ENCODE results near the gene CRHR1.

Gene CRHR1

DNA sequence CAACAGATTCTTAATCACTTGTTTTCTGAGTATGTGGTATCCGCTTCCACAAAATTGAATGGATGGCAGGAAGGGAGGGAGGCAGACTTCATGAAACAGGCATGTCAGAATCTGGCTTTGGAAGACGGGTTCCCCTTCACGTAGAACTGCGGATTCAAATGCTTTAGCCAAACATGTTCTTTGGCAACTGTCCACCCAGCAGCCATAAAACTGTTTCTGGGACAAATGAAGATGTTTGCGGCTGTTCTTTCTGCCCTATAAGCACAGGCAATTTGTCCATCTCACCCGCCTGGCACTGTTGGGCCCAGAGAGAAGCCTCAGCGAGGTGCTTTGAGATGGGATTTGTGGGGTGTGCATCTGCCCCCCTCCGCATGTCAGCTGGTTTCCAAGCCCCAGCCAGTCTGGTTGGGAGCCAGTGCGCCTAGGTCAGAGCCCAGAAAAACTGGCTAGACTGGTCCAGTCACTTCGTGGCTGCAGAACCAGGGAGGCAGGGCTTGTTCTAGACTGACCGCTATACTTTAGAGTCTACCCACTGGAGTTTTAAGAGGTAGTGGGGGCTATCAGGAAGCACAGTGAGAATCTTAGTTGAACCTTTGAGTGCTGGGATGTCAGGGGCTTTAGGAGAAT, 6.3 kb downstream of the CRHR1 start:
- peak in 1 of 2 experiments; percentile 43 for DNase-seq

DNA sequence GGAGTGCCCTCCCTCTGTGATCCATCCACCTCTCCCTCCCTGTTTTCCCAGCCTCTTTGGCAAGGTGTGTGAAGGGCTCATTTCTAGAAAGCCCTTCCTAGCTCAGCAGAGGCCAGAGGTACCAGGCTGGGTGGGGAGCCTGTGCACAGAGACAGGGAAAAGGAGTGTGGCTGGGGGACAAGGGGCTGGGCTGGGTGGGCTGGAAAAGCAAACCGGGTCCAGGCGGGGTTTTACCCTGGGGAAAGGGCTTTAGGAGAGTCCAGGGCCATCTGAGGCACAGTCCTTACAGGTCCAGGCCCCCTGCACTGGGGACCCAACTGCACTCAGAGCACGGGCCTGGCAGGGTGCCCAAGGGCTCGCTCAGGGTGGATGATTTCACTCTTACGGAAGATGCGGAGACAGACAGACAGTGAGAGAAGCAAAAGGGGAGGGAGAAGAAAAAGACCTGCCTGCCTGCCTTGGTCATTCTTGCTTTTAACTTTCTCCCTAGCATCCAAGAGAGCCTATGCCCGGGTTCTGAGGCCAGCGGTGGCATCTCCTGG, 7.0 kb downstream of the CRHR1 start:
- no peak for DNase-seq

DNA sequence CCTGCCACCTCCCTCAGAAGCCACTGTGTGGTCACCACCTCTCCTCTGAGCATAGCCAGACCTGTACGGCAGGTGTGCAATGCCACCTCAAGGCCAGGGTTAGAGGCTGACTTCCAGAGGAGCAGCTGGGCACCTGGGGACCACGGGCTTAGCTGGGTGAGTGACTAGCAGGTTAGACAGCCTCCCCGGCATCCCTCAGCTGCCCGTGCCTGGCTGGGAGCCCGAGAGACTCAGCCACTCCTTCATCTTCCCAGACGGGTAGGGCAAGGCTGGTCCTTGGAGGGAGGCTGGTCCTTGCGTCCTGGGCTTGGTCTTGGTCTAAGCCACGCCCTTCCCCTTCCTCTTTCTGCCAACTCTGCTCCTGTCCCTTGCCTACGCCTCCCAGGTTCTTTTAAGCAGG, 7.8 kb downstream of the CRHR1 start:
- DNase-seq = no peak

DNA sequence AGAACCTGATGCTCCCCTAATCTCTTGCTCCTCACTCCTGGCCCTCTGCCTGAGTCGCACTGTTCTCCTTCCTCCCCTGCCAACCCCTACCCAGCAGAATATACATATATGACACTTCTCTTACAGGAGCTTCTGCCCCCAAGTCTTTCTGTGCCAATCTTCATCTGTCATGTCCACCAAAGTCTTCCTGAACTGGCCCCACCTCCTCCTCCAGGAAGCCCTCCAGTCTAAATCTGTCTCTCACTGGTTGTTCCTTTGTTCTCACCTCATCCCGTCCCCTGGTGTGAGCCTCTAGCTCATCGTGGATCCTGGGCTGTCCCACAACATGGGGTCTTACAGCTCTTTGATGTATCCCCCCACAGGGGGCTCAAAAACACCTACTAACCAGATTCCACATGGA, 8.3 kb downstream of the CRHR1 start:
- DNase-seq = no peak

DNA sequence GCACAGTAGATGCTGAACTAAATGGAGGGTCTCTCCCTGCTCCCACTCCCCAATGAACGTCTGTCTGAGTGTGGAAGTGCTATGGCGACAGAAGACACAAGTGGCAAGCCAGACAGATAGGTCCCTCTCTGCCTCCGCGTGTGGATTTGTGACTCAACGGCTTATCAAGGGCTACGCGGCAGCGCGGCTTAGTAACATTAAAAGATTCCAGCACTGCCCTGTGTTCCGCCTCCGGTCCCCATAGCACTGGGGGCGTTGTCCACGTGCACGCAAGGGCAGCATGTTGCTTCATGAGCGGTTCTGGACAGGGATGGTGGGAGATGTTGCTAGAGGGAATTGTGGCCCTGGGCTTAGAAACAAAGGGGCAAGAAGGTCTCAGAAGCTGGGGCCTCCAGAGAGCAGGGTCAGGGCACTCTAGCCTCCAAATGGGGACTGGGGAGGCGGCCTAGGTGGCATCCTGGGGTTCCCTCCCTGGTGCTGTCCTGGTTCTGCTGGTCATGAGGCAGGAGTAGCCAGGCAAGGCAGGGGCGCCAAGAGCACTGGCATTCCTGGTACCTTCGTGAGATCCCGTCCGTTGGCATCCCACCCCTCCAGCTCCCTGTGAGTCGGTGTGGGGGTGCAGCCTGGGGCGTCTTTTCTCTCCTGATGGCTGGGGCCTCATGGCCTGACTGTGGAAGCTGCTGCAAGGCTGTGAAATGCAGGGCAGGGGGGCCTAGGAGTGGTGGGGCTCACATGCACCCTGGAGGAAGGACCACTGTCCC, 9.1 kb downstream of the CRHR1 start:
- no peak for DNase-seq

DNA sequence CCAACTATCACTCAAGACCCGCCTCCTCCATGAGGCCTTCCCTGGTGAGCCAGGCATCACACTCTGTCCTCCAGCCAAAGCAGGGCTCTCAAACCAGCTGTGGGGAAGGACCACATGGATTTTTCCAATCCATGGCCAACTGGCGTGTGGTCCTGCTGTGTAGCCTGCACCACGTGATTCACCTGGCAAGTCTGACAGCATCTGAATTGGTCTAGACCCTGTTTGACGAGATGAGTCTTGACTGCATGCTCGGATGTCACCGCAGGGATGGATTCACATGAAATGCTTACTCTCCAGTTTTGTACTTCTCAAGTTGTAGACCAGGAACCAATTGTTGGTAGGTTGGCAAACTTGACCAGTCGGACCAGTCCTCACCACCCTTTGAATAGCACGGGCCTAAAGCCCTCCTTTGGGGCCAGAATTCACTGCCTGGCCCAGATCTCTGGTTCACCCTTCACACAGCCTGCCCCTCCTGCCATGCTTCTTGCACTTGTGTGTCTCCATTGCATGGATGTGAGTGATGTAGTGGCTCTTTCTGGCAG, 9.9 kb downstream of the CRHR1 start:
- no peak for DNase-seq

DNA sequence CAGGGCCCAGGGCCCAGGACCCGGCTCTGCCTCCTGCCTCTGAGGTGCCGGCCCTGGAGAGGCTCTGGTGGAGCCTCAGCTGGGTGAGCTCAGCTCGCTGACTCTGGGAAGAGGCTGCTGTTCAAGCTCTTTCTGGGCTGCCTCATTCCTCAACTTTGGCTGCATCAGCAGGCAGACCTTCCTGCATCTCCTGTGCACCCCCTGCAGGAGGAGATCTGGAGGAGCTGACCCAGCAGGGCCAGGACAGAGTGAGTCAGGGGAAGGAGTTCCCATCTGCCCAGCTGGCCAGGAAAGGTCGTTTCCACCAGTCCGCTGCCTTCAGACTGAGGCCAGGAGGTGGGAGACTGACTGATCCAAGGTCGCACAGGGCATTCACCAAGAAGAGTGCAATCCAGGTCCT, 10.7 kb downstream of the CRHR1 start:
- no peak for DNase-seq

DNA sequence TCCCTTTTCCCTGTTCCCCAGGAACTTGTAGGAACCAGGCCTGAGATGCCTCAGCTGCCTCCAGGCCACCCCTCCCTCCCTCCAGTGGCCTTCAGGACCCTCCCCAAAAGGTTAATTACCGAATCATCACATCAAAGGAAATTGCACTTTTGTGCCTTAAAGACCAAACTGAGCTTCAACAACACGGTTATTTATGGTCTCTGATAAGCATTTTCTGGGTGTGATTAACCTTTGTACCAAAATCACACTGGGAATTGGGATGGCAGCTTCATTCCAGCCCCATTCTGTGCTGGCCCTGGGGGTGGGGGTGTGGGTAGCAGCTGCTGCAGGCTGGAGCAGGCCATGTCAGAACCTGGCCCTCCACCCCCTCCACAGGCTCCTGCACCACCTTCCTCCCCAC, 16.7 kb downstream of the CRHR1 start:
- DNase-seq = no peak

DNA sequence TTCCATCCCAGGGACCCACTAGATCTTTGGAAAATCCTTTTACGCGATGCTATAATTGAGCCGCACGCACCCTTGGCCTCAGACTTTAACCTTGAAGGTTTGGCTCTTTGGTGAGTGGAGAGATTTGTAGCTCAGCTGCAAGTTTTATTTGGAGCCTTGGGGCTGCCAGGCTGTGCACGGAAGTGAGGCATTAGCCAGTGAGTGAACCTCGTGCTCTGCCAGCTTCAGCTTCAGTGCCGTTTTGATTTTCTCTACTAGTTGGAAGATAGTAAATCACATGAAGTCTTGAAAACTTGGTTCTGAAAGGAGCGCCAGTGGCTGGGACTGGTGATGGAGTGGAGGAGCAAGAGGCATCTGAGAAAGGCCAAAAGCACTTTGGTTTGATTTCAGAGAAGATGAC, 17.3 kb downstream of the CRHR1 start:
- no peak for DNase-seq

DNA sequence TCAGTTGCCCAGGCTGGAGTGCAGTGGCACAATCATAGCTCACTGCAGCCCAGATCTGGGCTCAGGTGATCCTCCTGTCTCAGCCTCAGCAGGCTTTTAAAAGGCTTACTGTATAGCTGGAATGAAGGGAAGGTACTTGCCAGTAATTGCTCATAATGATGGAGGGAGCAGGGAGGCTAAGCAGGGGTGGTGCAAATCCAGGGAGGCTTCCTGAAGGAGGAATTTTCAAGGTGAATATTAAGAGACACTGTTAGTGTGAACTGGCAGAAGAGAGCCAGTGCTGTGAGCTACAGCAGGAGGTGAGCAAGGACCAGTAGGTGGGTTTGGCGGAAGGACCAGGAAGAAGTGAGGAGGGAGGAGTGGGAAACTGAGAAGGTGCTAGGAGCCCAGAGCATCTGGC, 24.7 kb downstream of the CRHR1 start:
- no peak for DNase-seq

DNA sequence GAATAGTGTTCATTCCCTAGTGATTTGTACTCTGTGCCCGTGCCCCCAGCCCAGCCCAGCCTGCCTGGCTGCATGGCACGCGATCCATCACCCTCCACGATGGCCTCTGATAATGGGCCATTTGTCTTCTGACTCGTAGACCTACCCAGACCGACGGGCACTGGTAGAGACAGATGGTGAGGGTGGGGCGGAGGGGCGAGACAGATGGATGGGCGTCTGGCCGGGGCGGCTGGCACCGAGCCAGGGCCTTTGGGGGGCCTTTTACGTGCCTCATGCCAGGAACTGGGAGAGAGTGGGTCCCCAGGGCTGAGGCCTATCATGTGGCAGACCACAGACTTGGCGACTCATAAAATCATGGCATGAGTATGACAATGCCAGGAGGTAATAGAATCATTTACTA, 25.4 kb downstream of the CRHR1 start:
- peak; percentile 35 to 76 for DNase-seq

DNA sequence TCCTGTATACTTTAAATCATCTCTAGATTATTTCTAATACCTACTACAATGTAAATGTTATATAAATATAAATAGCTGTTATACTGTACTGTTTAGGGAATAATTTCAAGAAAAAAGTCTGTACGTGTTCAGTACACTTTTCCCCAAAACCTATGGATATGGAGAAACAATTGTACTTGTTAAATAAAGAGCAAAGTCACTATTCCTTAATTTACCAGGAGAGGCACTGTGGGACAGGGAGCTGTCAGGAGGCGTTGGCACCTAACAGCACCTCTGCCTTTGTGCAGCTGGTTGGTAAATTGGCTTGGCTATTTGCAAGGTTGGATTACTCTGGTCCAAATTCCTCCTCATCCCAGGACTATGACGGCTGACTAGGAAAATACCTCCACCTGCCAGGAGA, 28.0 kb downstream of the CRHR1 start:
- DNase-seq = peak in 1 of 2 experiments; percentile 6

DNA sequence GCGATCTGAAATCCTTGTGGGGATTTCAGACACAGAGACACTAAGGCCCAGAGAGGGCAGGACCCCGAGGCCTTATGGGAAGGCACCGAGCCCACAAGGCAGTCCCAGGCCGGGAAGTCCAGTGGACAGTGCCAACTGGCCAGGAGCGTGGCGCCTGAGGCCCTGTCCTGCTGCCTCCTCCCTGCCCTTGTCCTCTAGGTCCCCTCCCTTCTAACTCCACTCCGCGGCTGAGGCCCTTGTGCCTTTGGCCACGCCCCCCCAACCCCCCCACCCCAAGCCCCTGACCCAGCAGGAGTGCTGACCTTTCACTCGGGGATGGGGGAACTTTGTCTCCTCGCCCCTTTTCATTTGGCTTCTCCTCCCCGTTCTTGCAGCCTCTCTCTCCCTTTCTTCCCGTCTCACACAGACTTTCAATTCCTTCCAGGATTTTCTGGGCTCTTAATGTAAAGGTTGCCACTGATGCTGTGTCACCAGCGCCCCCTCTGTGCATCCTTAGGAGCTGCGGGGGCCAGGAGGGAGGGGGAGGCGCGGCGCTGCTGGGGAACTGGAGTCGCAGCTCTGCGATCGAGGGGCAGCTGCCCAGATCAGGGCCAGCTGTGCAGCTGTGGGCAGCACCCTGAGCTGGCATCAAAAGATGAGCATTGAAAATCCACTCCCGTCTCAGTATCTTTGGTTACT, 29.1 kb downstream of the CRHR1 start:
- DNase-seq = no peak

DNA sequence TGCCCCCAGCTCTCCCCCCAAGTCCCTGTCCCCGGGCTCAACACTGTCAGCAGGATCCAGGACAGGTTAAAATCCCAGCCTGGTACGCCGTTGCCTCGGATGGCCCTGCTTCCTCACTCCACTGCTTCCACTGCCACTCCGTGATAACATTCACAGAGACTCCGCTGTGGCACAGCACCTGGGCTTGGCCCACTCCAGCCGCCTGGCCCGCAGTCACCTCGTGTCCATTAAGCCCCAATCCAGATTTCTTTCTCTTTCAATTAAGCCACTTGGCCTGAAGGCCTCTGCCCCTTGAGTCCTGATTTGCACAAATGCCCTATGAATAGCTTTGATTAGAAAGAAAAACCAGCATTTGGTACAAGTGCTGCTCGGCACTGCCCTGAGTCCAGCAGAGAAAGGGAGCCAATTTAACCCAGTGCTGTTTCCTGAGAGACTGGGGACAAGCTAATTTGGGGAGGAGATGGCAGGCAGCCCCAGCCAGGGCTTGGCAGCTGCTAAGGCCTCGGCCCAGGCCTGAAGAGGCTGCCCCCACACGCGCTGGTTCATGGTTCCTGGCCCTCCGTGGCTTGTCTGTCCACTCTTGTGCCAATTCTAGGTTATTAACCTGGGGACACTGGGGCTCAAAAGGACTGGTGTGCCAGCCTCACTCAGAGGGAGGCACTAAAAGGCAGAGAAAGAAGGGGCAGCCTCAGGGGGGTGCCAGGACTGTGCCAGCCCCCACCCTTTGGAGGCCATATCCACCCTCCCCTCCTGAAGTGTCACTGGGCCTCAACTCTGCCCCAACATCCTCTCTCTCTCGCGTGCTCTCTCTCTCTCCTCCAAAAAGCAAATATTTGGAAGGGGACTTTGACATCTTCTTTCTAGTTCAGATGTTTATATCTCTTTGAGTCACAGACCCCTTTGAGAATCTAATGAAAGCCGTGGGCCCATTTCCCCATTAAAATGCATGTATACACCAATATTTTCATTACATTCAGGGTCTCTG, 30.8 kb downstream of the CRHR1 start:
- peak in 1 of 2 experiments; percentile 15 for DNase-seq

DNA sequence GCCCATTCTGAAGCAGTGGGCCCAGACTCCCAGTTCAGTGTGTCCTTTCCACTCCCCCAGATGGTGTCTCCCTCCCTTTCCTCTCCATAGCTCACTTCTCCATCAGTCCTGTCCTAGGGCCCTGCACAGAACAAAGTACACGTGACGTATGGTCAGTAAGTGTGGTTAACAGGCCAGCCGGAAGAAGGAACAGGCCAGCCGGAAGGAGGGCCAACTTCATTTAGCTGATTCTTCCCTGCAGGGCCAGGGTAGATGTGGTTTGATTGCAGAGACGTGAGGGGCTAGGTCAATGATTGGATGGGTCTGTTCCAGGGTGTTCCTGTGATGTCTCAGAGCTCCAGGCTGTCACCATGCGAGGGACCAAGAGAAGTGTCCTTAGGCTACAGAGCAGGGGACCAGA, 31.6 kb downstream of the CRHR1 start:
- no peak for DNase-seq

DNA sequence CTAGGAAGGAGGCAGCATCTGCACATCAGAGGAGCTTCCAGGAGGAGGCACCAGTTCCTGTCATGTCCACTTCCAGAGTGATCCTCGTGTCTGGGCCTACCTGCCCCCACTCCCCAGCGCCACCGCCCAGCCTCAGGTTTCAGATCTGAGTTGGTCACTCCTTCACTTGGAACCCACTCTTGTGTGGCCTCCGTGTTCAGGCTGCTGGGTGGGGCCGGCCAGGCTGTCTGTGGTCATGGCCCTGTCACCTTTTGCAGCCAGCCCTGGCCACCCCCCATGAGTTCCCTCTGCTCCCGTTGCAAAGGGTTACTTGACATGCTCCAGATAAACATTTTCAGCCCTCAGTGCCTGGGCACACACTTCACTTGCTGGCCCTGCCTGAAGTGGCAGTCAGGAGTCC, 33.9 kb downstream of the CRHR1 start:
- DNase-seq = no peak

DNA sequence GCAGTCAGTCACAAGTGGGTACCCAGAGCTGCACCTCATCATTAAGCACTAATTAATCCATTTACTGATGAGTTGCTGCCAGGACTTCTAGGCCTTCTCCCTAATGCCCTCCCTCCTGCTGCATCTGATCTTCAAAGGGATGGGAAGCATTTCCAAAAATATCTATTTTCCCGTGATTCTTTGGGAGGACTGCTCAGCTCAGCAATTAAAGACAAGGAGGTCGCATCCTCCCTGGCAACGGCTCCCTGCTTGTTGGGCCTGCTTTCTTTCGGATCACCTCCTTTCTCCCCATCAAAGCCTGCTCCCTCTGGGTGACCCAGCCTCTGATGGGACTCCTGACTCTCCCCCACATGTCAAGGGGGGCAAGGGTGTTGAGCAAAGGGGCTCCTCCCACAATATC, 34.6 kb downstream of the CRHR1 start:
- DNase-seq = no peak

DNA sequence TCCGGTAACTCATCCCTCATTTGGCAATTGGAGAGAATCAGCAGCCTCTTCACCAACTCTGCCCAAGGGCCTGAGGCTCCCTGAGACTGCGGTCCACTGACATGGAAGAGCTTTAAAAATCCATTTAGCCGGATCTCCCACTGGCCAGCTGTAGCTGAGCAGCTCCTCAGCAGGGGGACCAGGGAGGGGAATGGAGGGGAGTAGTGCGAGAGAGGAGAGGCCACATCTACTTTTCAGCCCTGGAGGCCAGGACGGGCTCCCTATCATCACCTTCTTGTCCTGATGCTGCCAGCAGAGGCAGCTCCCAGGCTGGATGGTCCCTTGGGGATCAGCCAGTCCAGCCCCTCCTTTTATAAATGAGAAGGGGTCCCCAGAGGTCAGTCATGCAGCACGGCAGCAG, 35.5 kb downstream of the CRHR1 start:
- DNase-seq = no peak

DNA sequence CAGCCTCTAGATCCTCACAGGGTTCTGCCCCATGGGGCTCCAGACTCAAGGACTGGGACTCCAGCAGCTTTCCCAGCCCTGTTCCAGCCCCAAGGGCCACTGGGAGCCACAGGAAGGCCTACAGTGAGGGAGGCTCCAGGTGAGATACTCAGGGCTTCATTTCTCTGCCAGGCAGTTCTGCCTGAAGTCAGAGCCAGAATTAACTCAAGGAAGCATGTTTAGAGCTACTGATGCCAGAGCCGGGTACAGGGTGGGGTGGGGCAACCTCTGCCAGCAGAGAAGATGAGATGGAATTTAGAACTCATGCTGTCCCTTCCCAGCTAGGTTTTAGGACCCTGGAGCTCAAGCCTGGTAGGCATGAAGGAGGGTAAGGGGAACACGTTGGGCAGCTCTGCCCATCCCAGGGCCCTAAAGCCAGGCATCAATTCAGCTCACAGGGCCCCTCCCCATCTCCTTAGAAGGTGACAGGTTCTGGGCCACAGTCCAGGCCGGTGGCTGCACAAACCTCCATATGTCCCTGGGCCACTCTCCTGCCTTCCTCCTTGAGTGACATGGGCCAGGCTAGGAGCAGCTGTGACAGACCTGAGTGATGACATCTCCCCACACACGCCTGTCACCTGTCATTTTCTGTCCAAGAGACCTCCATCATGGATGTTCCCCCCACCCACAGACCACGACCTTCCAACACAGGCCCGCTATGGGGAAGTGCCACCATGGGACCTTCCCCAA, 36.1 kb downstream of the CRHR1 start:
- peak in 1 of 2 experiments; percentile 5 for DNase-seq

DNA sequence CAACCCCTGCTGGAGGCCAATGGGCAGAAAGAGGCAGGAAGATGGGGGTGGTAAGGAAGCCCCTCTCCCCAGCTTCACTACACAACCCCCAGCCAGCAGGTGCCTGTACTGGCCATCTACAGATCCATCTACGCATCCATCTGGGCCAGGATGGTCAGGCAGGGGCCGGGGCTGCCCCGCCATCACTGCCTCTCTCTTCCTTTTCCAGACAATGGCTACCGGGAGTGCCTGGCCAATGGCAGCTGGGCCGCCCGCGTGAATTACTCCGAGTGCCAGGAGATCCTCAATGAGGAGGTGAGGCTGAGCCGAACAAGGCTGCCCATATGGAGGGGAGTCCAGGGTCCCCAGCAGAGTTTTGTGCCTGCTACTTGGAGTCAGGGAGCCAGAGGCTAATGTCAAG, 37.0 kb downstream of the CRHR1 start:
- DNase-seq = no peak

DNA sequence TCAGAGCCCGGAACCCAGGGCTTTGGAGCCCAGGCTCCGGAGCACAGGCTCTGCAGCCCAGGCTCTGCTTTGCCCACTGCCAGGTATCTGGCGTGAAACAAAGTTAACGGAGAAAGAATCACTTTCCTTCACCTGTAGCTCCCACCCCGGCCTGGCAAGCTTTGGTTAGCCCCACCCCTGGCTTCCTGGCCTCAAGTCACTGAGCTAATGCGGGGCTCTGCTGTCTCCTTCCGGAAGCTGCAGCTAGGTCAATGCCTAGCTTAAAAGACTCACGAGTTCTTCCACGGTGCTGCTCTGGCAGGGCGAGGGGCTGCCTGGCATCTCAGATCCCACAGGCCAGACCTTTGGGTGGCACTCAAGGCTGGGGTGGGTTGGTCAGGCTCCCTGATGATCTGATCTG, 39.5 kb downstream of the CRHR1 start:
- DNase-seq = no peak

DNA sequence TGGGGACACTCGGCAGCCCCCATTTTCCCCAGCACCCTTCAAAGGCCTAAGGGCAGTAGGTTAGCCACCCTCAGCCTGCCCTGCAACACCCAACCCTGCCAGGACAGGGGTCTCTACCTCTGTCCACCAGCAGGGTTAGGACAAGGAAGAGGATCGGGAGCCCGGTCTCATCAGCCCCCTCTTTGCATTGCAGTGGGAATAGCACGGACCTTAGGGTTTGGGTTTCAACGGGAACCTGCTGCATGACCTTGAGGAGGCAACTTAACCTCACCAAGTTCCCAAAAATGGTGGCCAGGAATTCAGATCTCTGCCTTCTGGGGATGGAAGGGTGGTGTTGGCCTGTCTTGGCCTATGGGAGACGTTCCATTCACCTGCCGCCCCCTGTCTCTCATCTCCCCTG, 40.4 kb downstream of the CRHR1 start:
- DNase-seq = no peak

Measured in NCI-H446 (cell line).